K562 (cell line): ENCODE data around the gene RASL12. TPM values are rescaled to one million over a fixed set of nuclear protein-coding genes. Genes with fewer than 3 reads are reported as not detected.

Source experiments
- AFF4 ChIP-seq: sonication (generic); formaldehyde crosslinking; IDR thresholded peaks from 2 replicates; pipeline ENCODE4 v1.8.0; 2023; ENCODE audit warnings: mild to moderate bottlenecking, missing genetic modification reagents
- CCNT2 ChIP-seq: IDR thresholded peaks from 2 replicates; pipeline ENCODE4 v1.6.1; 2011; ENCODE audit warnings: borderline replicate concordance, low read depth, mild to moderate bottlenecking, moderate library complexity, mixed read lengths, low read length; ENCODE audit not compliant: insufficient read length; ENCODE audit errors: extremely low read depth
- CXXC5 ChIP-seq: fragments of 250-450 bp; sonication (Bioruptor Pico); IDR thresholded peaks from 2 replicates; pipeline ENCODE4 v1.8.0; 2022; ENCODE audit warnings: inconsistent platforms, mild to moderate bottlenecking, moderate library complexity
- HMGN3 ChIP-seq: IDR thresholded peaks from 2 replicates; pipeline ENCODE4 v1.6.1; 2011; ENCODE audit warnings: borderline replicate concordance, low read depth, mild to moderate bottlenecking, mixed read lengths, low read length; ENCODE audit not compliant: insufficient read length; ENCODE audit errors: extremely low read depth
- ID3 ChIP-seq, 2 experiments: fragments of 250-450 bp in 1 of 2; fragments of 450-650 bp in 1 of 2; sonication (Bioruptor Pico) in 1 of 2; IDR thresholded peaks; 2 replicates each; pipeline versions ENCODE4 v1.6.1 to v1.8.0; 2016 to 2021; ENCODE audit warnings: mild to moderate bottlenecking in 2 of 2, moderate library complexity in 2 of 2, missing compliant biosample characterization in 1 of 2, missing genetic modification characterization in 1 of 2
- L3MBTL2 ChIP-seq: fragments of 450-650 bp; IDR thresholded peaks from 2 replicates; pipeline ENCODE4 v1.6.1; 2016; ENCODE audit warnings: mild to moderate bottlenecking, moderate library complexity
- MAZ ChIP-seq, 2 experiments: fragments of 450-650 bp in 1 of 2; sonication (generic) in 1 of 2; formaldehyde crosslinking; IDR thresholded peaks in 1 of 2; conservative IDR thresholded peaks in 1 of 2; 2 replicates each; pipeline versions ENCODE4 v1.4.0 to v1.5.0; 2020; ENCODE audit warnings: mild to moderate bottlenecking in 1 of 2, missing genetic modification reagents in 1 of 2
- PHF8 ChIP-seq: fragments of 200-600 bp; sonication (generic); IDR thresholded peaks from 2 replicates; pipeline ENCODE4 v1.6.1; 2012; ENCODE audit warnings: mixed run types, mild to moderate bottlenecking, inconsistent platforms, low read length, moderate library complexity, borderline replicate concordance
- SIN3A ChIP-seq, 2 experiments: fragments of 150-350 bp in 1 of 2; IDR thresholded peaks; 2 replicates each; pipeline ENCODE4 v1.6.1; 2011 to 2016; ENCODE audit warnings: borderline replicate concordance in 2 of 2, low read depth in 2 of 2, low read length in 2 of 2, mild to moderate bottlenecking in 2 of 2, moderate library complexity in 2 of 2; ENCODE audit not compliant: control insufficient read depth in 1 of 2
- TEAD4 ChIP-seq, 2 experiments: sonication (generic) in 1 of 2; formaldehyde crosslinking in 1 of 2; IDR thresholded peaks; 2 replicates each; pipeline versions ENCODE4 v1.6.1 to v1.8.0; 2012 to 2022; ENCODE audit warnings: borderline replicate concordance in 1 of 2, inconsistent platforms in 1 of 2, low read length in 1 of 2, mild to moderate bottlenecking in 1 of 2, missing genetic modification reagents in 1 of 2
- THAP12 ChIP-seq: fragments of 250-450 bp; sonication (Bioruptor Pico); IDR thresholded peaks from 2 replicates; pipeline ENCODE4 v1.9.0; 2021; ENCODE audit warnings: mild to moderate bottlenecking, inconsistent platforms
- USF2 ChIP-seq: sonication (generic); formaldehyde crosslinking; IDR thresholded peaks from 2 replicates; pipeline ENCODE4 v1.5.0; 2020; ENCODE audit warnings: missing genetic modification reagents
- ZNF146 ChIP-seq: IDR thresholded peaks from one replicate; pipeline ENCODE4 v1.6.1; 2018; ENCODE audit warnings: missing compliant biosample characterization; ENCODE audit not compliant: unreplicated experiment
- polyA plus RNA-seq, 8 experiments: library from polyadenylated mRNA; depleted of rRNA in 4 of 8; stranded (reverse) in 5 of 8; unstranded in 3 of 8; fragments of >200 nt; fragmentation: Nextera tagmentation in 2 of 8; fragmentation: Illumina TruSeq in 1 of 8; extraction: Ambion mirVana in 2 of 8; extraction: Trizol in 1 of 8; gene quantifications; 2 replicates each; pipeline versions ENCODE4 v1.2.1 to v1.2.3, GENCODE V29; 2011 to 2014; ENCODE audit warnings: inconsistent platforms in 1 of 8, missing spikeins in 1 of 8
- total RNA-seq, 7 experiments: library from RNA; depleted of rRNA in 6 of 7; stranded (reverse); fragments of >200 nt in 6 of 7; fragmentation: Illumina TruSeq in 2 of 7; extraction: Trizol in 2 of 7; gene quantifications; 2 replicates each; pipeline versions ENCODE4 v1.2.1 to v1.2.3, GENCODE V29; 2011 to 2021; ENCODE audit warnings: low replicate concordance in 1 of 7

The RASL12 gene
- total and polyA plus RNA-seq, 9 of the 15 experiments (the other 6 are each of a cell fraction or from before 2014, with no cell fraction given): not detected

GRCh38 chr15:65028921-65029735 lies 38.7 kb downstream of the RASL12 start, which contains the start of gene MTFMT (continued):
- TF ChIP-seq CXXC5 (CRISPR knock-in tag) (peak; percentile 55; the same call in 1 of the 2 replicates), ZNF146 (no peak), THAP12 (CRISPR knock-in tag) (peak; percentile 71; the same call in 1 of the 2 replicates), SIN3A (IDR thresholded peaks at IDR 0.05; ENCODE audit: borderline replicate concordance in 2 of 2, control insufficient read depth in 1 of 2, low read depth in 2 of 2, low read length in 2 of 2) (0 out of 4 replicates have a peak, but pooled peaks of 1 of the 2 experiments have one; percentile 60), USF2 (CRISPR knock-in tag) (peak; percentile 11; the same call in 1 of the 2 replicates), TEAD4 (IDR thresholded peaks at IDR 0.05; ENCODE audit: low read length) (peak; percentile 8; the same call in 1 of the 2 replicates), TEAD4 (CRISPR knock-in tag; IDR thresholded peaks at IDR 0.05; ENCODE audit: borderline replicate concordance) (no peak), CCNT2 (peak; percentile 47), ID3 (CRISPR knock-in tag; IDR thresholded peaks at IDR 0.05) (no peak), ID3 (tag; IDR thresholded peaks at IDR 0.05) (0 out of 2 replicates have a peak, but pooled peaks have one; percentile 49), L3MBTL2 (peak; percentile 74), HMGN3 (peak; percentile 67), PHF8 (peak; percentile 93), AFF4 (CRISPR knock-in tag) (0 out of 2 replicates have a peak, but pooled peaks have one; percentile 26), MAZ (CRISPR knock-in tag; conservative IDR thresholded peaks at IDR 0.05 in 1 of 2, IDR thresholded peaks at IDR 0.05 in 1 of 2) (peak in 1 of 2 experiments; percentile 64; a peak in 3 of 4 replicates)
